Choroid plexus epithelial cell (primary cell): ENCODE results near the gene P2RX3.

Experiments used
- DNase-seq: peaks from one replicate; pipeline ENCODE4 v3.0.0-alpha.2; 2010; ENCODE audit warnings: low read depth
- H3K4me3 ChIP-seq: 2 replicates; pipeline ENCODE4 v1.5.1; 2011; ENCODE audit warnings: low read depth, mild to moderate bottlenecking, control low read depth, low read length, moderate library complexity
- TF ChIP-seq, protein P1 (sequence below): conservative IDR thresholded peaks from 2 replicates; pipeline ENCODE4 v1.5.1; 2011; ENCODE audit warnings: low read depth, mild to moderate bottlenecking, control low read depth, inconsistent platforms, low read length, moderate library complexity

P2RX3 gene

GRCh38 chr11:57344826-57345225 lies 6.7 kb downstream of the P2RX3 start:
- DNase-seq, result no peak
- TF ChIP-seq, protein P1, sequence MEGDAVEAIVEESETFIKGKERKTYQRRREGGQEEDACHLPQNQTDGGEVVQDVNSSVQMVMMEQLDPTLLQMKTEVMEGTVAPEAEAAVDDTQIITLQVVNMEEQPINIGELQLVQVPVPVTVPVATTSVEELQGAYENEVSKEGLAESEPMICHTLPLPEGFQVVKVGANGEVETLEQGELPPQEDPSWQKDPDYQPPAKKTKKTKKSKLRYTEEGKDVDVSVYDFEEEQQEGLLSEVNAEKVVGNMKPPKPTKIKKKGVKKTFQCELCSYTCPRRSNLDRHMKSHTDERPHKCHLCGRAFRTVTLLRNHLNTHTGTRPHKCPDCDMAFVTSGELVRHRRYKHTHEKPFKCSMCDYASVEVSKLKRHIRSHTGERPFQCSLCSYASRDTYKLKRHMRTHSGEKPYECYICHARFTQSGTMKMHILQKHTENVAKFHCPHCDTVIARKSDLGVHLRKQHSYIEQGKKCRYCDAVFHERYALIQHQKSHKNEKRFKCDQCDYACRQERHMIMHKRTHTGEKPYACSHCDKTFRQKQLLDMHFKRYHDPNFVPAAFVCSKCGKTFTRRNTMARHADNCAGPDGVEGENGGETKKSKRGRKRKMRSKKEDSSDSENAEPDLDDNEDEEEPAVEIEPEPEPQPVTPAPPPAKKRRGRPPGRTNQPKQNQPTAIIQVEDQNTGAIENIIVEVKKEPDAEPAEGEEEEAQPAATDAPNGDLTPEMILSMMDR, result no peak
- H3K4me3 ChIP-seq, result no peak overlapping the region

DNA sequence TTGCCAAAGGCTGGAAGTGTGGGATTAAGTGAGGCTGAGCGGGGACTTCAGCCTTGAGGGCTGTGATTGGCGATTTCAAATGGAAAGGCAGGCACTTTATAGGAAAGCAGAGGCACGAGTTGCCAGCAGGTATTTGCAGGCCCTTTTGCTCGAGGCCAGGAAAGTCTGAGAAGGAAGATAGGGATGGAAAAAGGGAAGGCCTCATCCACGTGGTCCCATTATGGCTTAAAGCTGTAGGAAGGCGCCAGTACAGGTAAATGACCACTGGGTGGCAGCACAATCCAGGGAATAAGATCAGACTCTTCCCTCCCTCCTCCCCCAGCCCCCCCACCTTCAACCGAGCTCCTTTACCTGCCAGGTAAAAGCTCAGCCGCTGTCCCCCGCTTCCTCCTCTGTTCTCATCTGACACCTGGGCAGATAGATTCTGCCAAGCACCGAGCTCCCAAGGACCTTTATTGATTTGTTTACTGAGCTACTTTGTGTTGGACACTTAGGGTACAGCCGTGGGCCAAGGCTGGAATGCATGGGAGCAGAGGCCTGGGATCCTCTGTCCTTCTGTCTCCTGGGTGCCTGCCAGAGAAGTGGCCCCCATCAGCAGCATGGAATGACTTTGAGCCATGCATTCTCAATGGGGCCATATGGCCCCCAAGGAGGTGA lies 7.5 kb downstream of the P2RX3 start:
- TF ChIP-seq, protein P1, result peak; percentile 78

DNA sequence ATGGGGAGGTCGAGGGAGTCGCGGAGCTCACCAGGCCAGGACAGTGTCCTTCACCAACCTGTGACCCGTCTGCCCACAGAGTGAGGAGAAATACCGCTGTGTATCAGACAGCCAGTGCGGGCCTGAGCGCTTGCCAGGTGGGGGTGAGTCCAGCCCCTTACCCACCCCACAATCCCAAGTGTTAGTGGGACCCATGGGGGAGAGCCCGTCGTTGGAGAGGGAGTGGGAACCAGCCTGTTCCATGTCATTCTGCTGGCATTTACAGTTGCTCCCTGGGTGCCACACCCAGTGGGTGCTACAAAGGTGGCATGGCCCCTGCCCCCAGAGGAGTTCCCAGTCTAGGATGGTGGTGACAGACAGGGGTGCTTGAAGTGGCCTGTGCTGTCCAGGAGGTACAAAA lies 9.2 kb downstream of the P2RX3 start:
- TF ChIP-seq, protein P1, result no peak
- H3K4me3 ChIP-seq, result no peak overlapping the region
- no peak for DNase-seq

More for the DNA sequence above, 7.5 kb downstream of the P2RX3 start:
- H3K4me3 ChIP-seq, result no peak overlapping the region
- peak; percentile 78 for DNase-seq

- no peak overlapping the region for H3K4me3 ChIP-seq
- TF ChIP-seq, protein P1, result no peak
- no peak for DNase-seq
Observed at GRCh38 chr11:57348052-57348451, 9.9 kb downstream of the P2RX3 start.

DNA sequence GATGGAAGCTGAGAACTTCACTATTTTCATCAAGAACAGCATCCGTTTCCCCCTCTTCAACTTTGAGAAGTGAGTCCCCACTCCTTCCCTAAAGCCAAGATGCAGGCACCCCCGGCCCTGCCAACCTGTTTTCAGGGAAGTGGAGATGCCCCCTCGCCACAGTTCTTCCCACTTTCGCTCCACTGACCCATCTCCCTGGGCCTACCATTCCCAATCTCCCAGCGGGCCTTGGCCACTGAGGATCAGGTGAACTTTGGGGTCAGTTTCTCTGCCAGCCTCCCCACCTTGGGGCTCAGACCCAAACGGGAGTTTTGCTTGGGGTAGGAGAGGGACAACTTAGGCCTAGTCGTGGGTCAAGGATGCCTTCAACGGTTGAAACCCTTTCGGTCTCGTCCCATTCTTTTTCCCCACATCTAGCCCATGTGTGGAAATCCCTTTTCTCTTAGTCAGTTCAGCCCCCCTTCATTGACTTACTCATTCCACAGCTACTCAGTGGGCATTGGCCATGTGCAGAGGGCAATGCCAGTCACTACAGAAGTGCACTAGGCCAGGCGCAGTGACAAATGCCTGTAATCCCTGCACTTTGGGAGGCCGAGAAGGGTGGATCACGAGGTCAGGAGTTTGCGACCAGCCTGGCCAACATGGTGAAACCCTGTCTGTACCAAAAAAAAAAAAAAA lies 10.6 kb downstream of the P2RX3 start:
- TF ChIP-seq, protein P1, result no peak
- no peak for DNase-seq
- H3K4me3 ChIP-seq, result no peak overlapping the region

GRCh38 chr11:57349491-57350274 lies 11.5 kb downstream of the P2RX3 start:
- H3K4me3 ChIP-seq, result no peak overlapping the region
- DNase-seq, result peak; percentile 39
- TF ChIP-seq, protein P1, result peak; percentile 83
